T-helper 1 cell treated with Interleukin-12 subunit alpha and Interleukin-12 subunit beta and Interleukin-4 antibody, amounts not matched to agents 30 μg/mL and 1 μg/mL, for 36 hours (primary cell): ENCODE measurements around the gene IL33.

Experiments used
- H3K27ac Mint-ChIP-seq: one replicate; pipeline ENCODE4 v1.8.0; 2021; ENCODE audit warnings: mild to moderate bottlenecking, mixed read lengths
- H3K27me3 Mint-ChIP-seq: one replicate; pipeline ENCODE4 v1.8.0; 2021; ENCODE audit warnings: low read depth, mixed read lengths
- H3K36me3 Mint-ChIP-seq: one replicate; pipeline ENCODE4 v1.8.0; 2021; ENCODE audit warnings: low read depth, mixed read lengths
- H3K4me1 Mint-ChIP-seq: one replicate; pipeline ENCODE4 v1.8.0; 2021; ENCODE audit warnings: low read depth, mixed read lengths
- H3K4me3 Mint-ChIP-seq: one replicate; pipeline ENCODE4 v1.8.0; 2021; ENCODE audit warnings: mild to moderate bottlenecking, moderate library complexity, mixed read lengths
- H3K9me3 Mint-ChIP-seq: one replicate; pipeline ENCODE4 v1.8.0; 2021; ENCODE audit warnings: mixed read lengths

The IL33 gene

GRCh38 chr9:6199596-6199995, 16.0 kb upstream of the IL33 start:
- Mint-ChIP-seq H3K27ac (no peak overlapping the region), H3K4me3 (no peak overlapping the region), H3K9me3 (no peaks in the 10 kb centered on the region), H3K36me3 (no peaks in the 10 kb centered on the region), H3K27me3 (peaks cover 13% of the 10 kb centered on the region), H3K4me1 (no peaks in the 10 kb centered on the region)

GRCh38 chr9:6200761-6201160, 14.8 kb upstream of the IL33 start:
- Mint-ChIP-seq H3K36me3 (no peaks in the 10 kb centered on the region), H3K9me3 (no peaks in the 10 kb centered on the region), H3K27me3 (peaks cover 13% of the 10 kb centered on the region), H3K27ac (no peak overlapping the region), H3K4me1 (no peaks in the 10 kb centered on the region), H3K4me3 (no peak overlapping the region)

- no peaks in the 10 kb centered on the region for H3K36me3 Mint-ChIP-seq
- H3K4me1 Mint-ChIP-seq = no peaks in the 10 kb centered on the region
- no peak overlapping the region for H3K4me3 Mint-ChIP-seq
- H3K27me3 Mint-ChIP-seq = peaks cover 2% of the 10 kb centered on the region
- H3K27ac Mint-ChIP-seq = no peak overlapping the region
- H3K9me3 Mint-ChIP-seq = peaks cover 31% of the 10 kb centered on the region
Observed at GRCh38 chr9:6209966-6210365, 5.6 kb upstream of the IL33 start.

GRCh38 chr9:6212722-6213375, 2.8 kb upstream of the IL33 start:
- Mint-ChIP-seq H3K4me3 (no peak overlapping the region), H3K27ac (no peak overlapping the region), H3K36me3 (no peaks in the 10 kb centered on the region), H3K9me3 (peaks cover 24% of the 10 kb centered on the region), H3K27me3 (peaks cover 19% of the 10 kb centered on the region), H3K4me1 (no peaks in the 10 kb centered on the region)

GRCh38 chr9:6214434-6214833, 1.2 kb upstream of the IL33 start:
- no peaks in the 10 kb centered on the region for H3K36me3 Mint-ChIP-seq
- peaks cover 20% of the 10 kb centered on the region for H3K9me3 Mint-ChIP-seq
- H3K27me3 Mint-ChIP-seq = peaks cover 20% of the 10 kb centered on the region
- no peak overlapping the region for H3K4me3 Mint-ChIP-seq
- no peak overlapping the region for H3K27ac Mint-ChIP-seq
- H3K4me1 Mint-ChIP-seq = no peaks in the 10 kb centered on the region

- H3K36me3 Mint-ChIP-seq = no peaks in the 10 kb centered on the region
Observed at GRCh38 chr9:6214903-6215302, 704 bp upstream of the IL33 start.

GRCh38 chr9:6216002-6216401, 395 bp downstream of the IL33 start:
- H3K4me1 Mint-ChIP-seq = no peaks in the 10 kb centered on the region
- H3K4me3 Mint-ChIP-seq = no peak overlapping the region
- H3K36me3 Mint-ChIP-seq = no peaks in the 10 kb centered on the region
- peaks cover 5% of the 10 kb centered on the region for H3K9me3 Mint-ChIP-seq
- H3K27ac Mint-ChIP-seq = no peak overlapping the region
- H3K27me3 Mint-ChIP-seq = peaks cover 20% of the 10 kb centered on the region

More at GRCh38 chr9:6214903-6215302, 704 bp upstream of the IL33 start:
- no peak overlapping the region for H3K4me3 Mint-ChIP-seq
- no peaks in the 10 kb centered on the region for H3K4me1 Mint-ChIP-seq
- H3K27me3 Mint-ChIP-seq = peaks cover 20% of the 10 kb centered on the region
- no peak overlapping the region for H3K27ac Mint-ChIP-seq
- peaks cover 15% of the 10 kb centered on the region for H3K9me3 Mint-ChIP-seq

- Mint-ChIP-seq H3K4me1 (no peaks in the 10 kb centered on the region), H3K27me3 (peaks cover 20% of the 10 kb centered on the region)
Observed at GRCh38 chr9:6216951-6217350, 1.3 kb downstream of the IL33 start.

GRCh38 chr9:6218099-6218502, 2.5 kb downstream of the IL33 start:
- H3K27ac Mint-ChIP-seq = no peak overlapping the region
- H3K4me1 Mint-ChIP-seq = no peaks in the 10 kb centered on the region
- H3K36me3 Mint-ChIP-seq = no peaks in the 10 kb centered on the region
- H3K9me3 Mint-ChIP-seq = no peaks in the 10 kb centered on the region
- H3K27me3 Mint-ChIP-seq = peaks cover 20% of the 10 kb centered on the region
- no peak overlapping the region for H3K4me3 Mint-ChIP-seq

More at GRCh38 chr9:6216951-6217350, 1.3 kb downstream of the IL33 start:
- Mint-ChIP-seq H3K27ac (no peak overlapping the region), H3K4me3 (no peak overlapping the region), H3K9me3 (no peaks in the 10 kb centered on the region), H3K36me3 (no peaks in the 10 kb centered on the region)

- Mint-ChIP-seq H3K36me3 (no peaks in the 10 kb centered on the region), H3K27me3 (peaks cover 20% of the 10 kb centered on the region), H3K4me3 (no peak overlapping the region), H3K9me3 (no peaks in the 10 kb centered on the region), H3K4me1 (no peaks in the 10 kb centered on the region), H3K27ac (no peak overlapping the region)
Observed at GRCh38 chr9:6219040-6219439, 3.4 kb downstream of the IL33 start.

GRCh38 chr9:6219981-6220380, 4.4 kb downstream of the IL33 start:
- no peak overlapping the region for H3K4me3 Mint-ChIP-seq
- H3K27me3 Mint-ChIP-seq = peaks cover 25% of the 10 kb centered on the region
- H3K9me3 Mint-ChIP-seq = no peaks in the 10 kb centered on the region
- H3K4me1 Mint-ChIP-seq = no peaks in the 10 kb centered on the region
- no peak overlapping the region for H3K27ac Mint-ChIP-seq
- H3K36me3 Mint-ChIP-seq = no peaks in the 10 kb centered on the region

GRCh38 chr9:6224393-6225154, 9.0 kb downstream of the IL33 start:
- no peaks in the 10 kb centered on the region for H3K9me3 Mint-ChIP-seq
- H3K27me3 Mint-ChIP-seq = peaks cover 14% of the 10 kb centered on the region
- H3K36me3 Mint-ChIP-seq = no peaks in the 10 kb centered on the region
- H3K27ac Mint-ChIP-seq = no peak overlapping the region
- H3K4me3 Mint-ChIP-seq = no peak overlapping the region
- no peaks in the 10 kb centered on the region for H3K4me1 Mint-ChIP-seq

GRCh38 chr9:6226696-6227095, 11.1 kb downstream of the IL33 start:
- no peaks in the 10 kb centered on the region for H3K4me1 Mint-ChIP-seq
- no peaks in the 10 kb centered on the region for H3K9me3 Mint-ChIP-seq
- H3K4me3 Mint-ChIP-seq = no peak overlapping the region
- no peaks in the 10 kb centered on the region for H3K36me3 Mint-ChIP-seq
- H3K27me3 Mint-ChIP-seq = peaks cover 14% of the 10 kb centered on the region
- H3K27ac Mint-ChIP-seq = no peak overlapping the region

- H3K4me1 Mint-ChIP-seq = no peaks in the 10 kb centered on the region
- no peaks in the 10 kb centered on the region for H3K36me3 Mint-ChIP-seq
- no peaks in the 10 kb centered on the region for H3K9me3 Mint-ChIP-seq
- no peak overlapping the region for H3K4me3 Mint-ChIP-seq
- H3K27ac Mint-ChIP-seq = no peak overlapping the region
- H3K27me3 Mint-ChIP-seq = peaks cover 14% of the 10 kb centered on the region
Observed at GRCh38 chr9:6229186-6229585, 13.6 kb downstream of the IL33 start.

GRCh38 chr9:6229619-6230018, 14.0 kb downstream of the IL33 start:
- no peaks in the 10 kb centered on the region for H3K9me3 Mint-ChIP-seq
- H3K36me3 Mint-ChIP-seq = no peaks in the 10 kb centered on the region
- no peak overlapping the region for H3K4me3 Mint-ChIP-seq
- no peaks in the 10 kb centered on the region for H3K4me1 Mint-ChIP-seq
- peaks cover 11% of the 10 kb centered on the region for H3K27me3 Mint-ChIP-seq
- no peak overlapping the region for H3K27ac Mint-ChIP-seq
